LoVo (cell line): ENCODE measurements around the gene NAT16.
A peak's percentile ranks its signal among the peaks of the same experiment; 100 is the strongest.

Source experiments
- DNase-seq: peaks from one replicate; pipeline ENCODE4 v3.0.0-alpha.2; 2016; ENCODE audit warnings: low spot score

NAT16 gene

DNA sequence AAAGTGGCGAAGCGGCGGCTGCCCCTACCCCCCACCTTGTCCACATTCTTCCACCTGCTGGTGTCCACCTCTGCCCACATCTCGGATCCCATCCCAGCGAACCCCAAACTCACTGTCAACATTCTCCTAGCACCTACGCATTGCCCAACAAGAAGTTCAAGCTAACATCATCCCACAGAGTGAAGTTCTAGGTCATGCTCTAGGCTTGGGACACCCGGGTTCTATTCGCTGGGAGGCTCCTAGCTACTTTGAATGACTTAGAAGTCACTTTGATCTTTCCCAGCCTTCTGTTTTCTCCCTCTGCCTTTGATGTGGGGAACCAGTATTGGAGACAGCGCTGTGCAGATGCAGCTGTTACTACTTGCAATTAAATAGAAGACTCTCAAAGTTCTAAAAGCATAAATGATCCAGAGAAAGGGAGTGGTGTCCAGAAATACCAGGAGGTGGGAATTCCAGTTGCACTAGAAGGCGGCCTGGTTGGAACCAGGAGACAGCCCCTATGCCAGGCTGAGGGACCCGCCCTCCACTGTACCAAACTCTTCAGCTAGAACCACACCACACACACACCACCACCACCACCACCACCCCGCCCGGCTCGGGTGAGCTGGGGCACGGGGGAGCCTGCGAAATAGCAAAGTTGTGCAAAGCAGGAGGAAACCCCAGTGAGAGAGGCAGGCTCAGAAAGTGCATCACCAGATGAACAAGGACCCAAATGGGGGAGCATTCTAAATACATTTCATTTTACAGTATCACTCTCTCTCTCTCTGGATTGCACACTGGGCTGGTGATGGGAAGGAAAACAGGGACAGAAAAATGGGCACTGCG is 9.3 kb downstream of the NAT16 start:
- no peak for DNase-seq

DNA sequence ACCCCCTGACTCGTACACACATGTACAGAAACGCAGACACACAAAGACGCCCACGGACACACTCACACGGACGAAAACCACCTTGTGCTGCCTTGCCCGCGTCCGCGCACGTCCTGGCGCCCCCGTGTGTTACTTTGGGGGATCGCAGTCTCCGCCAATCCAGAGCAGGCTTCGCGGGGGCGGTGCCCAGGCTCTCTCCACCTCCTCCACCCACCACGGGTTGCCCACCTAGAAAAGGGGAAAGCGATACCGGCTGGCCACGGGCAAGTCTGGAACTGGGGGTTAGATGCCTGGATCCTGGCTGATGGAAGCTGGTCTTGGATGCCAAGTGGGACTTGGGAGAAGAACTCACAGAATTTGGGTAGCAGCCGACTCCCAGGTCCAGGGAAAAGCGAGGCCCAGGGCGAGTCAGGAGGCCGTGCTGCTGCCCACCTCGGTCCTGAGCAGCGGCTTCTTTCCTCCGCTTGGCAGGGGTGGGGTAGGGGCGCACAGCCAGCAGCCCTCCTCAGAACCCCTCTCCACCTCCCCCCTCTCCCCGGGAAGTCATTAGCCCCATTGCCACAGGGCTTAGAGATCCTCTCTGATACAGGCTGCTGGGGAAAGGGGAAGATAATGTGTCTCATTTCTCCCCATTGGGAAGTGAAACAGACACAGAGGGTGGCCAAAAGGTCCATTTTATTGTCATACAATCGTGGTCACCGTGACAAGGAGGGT is 10.1 kb downstream of the NAT16 start:
- peak; percentile 75 for DNase-seq

DNA sequence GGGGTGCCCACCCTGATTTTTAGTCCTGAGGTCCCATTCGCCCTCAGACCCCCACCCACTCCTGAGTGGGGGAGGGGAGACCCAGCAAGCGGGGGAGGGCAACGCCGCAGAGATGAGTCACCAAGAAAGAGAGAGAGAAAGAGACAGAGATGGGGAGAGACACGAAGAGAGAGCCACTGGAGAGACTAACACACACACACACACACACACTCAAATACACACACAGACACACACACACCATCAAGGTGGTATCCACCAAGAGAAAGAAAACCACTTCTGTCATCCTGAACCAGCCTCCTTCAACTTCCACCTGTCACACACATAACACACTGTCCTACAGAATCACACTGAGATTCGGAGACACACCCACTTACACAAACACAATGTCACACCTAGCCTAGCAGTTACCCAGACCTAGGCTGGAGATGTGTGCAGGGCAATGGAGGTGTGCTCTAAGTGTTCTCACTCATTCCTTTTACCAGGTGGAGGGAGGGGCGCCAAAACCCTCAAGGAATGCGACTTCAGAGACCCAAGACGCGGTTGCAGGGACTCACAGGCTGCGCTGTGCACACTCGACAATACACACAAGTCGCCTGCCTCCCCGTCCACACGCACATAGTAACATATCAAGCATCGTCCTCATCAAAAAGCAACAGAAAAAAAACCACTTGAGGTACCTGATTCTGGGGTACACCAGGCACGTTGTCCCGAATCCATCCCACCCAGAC is 10.8 kb downstream of the NAT16 start:
- no peak for DNase-seq

DNA sequence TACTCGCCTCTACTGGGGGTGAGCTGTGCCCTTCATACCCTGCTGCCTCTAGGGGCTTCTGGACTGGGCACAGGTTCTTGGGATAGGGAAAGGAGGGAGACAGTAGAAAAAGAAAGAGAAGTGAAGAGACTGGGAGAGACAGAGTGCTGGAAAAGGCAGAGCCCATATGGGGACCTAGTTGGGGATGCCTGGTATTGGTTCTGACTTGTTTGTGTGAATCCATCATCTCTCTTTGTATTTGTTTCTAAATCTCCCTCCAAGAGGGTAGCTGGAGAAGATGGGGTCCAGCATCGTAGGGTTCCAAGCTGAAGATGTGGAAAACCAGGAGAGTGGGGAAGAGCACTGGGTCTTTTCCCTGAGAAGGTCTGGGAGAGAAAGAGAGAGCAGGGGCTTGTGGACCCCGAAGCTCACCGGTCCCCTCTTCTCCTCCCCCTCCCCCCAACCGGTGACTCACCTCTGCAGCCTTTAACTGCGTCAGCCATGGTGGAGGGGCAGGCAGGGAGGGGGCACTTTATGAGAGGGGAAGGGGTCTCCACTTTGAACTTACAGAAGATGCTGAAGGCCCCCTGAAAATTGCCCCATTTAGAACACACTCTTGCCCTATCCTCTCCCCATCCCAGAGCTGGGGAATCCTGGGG is 11.6 kb downstream of the NAT16 start:
- no peak for DNase-seq

DNA sequence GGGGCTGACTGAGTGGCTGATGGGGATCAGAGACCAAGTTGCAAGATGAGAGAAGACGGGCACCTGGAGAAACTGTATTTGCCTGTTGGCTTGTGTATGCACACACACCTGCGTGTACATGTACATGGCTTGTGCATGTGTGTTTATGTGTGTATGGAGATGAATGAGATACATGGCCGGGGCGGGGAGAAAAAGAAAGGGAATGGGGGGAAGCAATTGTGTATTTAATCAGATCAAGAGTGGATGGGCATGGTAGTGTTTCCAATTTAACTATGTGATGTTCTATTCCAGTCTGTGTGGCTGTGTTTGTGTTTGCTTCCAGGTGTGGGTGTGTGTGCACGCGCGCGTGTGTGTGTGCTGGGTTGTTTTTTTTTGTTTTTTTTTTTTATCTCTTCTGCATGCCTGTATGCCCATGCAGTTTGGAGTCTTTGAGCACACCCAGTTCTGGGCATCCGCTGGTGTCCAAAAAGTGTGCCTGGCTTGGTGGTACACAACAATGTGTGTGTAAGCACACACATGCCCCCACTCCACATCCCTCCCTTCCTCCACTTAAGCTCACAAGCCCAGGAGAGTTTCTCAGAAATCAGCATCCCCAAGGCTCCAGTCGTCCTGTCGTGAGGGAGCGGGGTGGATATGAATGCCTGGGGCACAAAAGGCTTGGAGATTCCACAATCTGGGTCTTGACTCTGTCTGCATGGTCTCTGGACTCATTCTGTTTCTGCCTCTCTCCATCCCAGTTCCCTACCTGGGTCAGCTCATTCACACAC is 12.3 kb downstream of the NAT16 start:
- no peak for DNase-seq

DNA sequence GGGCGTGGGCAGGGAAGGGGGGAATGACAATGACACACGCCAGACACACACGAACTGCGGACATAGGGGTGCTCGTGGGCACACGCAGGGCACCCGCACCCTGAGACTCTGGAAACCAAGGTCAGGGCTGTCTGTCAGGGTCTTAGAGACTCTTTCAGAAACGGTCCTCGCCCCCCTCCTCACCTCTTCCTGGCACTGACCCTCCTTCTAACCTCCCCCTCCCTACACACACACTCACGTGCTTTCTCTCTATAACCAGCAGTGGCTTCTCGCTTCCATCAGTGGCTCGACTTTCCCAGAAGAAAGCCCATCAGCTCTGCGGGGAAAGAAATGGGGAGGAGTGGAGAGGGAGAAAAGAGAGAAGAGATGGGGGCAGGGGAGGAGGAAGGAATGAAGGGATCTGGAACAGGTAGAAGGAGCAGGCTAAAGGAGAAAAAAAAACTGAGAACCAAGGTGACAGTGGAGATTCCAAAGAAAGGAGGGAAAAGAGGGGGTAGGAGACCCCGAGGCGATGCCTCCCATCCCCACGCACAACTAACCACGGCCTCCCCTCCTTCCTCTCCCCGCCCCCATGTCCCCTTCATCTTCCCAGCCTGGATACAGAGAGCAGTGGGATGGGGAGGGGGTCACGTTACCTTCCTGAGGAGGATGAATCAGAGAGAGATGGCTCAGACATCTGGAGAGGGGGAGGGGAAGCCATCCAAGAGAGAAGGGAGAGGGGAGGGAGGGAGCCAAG is 13.0 kb downstream of the NAT16 start:
- no peak for DNase-seq

DNA sequence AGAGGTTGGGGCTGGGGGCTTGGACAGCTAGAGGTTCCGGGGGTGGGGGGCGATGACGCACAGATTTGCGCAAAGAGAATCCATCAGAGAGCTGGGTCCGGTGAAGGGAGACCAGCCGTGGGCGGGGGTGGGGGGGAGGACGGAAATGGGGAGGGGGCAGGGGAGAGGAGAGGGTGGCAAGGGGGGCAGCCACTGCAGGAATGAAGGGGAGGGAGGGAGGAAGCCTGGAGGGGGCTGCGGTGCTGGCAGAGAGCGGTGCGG is 13.5 kb downstream of the NAT16 start:
- no peak for DNase-seq

DNA sequence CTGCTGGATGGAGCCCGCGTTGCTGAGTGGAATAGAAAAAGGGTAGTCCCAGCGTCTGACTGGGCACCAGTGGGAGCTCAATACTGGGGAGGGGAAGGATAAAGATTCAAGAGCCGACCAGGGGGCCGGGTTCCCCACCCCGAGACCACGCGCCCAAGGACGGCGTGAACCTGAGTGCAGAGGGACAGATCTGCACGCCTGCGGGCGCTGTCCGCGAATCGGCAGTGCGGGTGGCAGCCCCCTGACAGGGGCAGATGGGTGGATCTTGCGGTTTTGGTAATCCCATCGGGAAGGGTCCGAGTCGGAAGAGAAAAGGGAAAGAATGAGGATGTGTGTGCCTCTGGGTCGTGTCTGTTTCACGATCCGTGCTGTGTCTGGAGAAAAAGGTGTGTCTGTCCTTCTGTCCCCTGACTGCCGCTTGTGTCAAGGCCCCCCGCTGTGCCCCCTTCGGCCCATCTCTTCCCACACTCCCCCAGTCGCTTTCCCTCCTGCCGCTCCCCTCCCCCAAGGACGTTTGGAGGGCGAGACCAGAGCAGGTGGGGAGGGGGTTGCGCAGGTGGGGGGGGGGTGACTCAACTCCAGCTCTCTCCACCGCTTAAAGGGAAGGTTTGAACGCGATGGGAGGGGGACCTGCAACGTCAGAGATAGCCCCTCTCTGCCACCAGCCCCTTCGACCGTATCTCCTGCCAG is 14.0 kb downstream of the NAT16 start:
- DNase-seq: no peak

DNA sequence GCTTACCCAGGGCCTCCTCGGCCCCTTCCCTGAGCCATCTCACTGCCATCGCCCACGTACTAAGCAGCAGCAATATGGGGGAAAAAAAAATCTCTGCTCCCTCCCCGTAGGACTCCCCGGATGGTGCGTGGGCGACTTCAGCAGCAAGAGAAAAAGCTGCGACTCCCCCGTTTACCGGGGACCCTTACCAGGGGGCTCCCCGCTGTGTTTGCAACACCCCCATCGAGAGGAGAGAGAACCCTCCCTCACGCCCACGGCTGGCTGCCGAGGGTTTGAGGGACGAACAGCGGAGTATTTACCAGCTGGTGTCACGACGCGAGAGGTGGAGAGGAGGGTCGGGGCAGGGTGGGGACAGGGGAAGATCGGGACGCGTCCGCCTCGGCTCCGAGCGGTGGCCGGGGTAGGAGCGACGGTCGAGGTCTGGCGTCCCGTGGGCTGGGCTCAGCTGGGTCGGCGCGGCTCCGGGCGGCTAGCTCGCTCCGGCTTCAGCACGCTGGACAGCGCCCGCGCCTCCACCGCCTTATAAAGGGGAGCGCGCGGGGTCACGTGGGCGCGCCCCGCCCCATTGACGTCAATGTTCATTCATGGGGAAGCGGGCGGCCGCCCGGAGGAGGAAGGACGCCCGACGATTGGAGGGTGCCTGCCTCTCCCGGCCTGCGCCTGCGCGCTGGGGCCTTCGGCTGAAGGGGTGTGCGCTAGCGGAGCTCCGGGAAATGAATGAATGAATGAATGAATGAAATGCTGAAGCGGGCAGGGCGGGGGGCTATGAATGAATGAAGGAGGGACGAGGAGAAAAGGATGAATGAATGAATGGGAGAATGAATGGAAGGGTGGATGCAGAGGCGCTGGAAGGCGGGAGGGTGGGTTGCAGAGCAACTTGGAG is 14.8 kb downstream of the NAT16 start, which contains the start of gene VGF:
TSS of gene VGF (minus strand) at position 495 of the 883 bp plus-strand sequence. CDS start 726 bp downstream, outside the sequence.
- DNase-seq: peak; percentile 98

DNA sequence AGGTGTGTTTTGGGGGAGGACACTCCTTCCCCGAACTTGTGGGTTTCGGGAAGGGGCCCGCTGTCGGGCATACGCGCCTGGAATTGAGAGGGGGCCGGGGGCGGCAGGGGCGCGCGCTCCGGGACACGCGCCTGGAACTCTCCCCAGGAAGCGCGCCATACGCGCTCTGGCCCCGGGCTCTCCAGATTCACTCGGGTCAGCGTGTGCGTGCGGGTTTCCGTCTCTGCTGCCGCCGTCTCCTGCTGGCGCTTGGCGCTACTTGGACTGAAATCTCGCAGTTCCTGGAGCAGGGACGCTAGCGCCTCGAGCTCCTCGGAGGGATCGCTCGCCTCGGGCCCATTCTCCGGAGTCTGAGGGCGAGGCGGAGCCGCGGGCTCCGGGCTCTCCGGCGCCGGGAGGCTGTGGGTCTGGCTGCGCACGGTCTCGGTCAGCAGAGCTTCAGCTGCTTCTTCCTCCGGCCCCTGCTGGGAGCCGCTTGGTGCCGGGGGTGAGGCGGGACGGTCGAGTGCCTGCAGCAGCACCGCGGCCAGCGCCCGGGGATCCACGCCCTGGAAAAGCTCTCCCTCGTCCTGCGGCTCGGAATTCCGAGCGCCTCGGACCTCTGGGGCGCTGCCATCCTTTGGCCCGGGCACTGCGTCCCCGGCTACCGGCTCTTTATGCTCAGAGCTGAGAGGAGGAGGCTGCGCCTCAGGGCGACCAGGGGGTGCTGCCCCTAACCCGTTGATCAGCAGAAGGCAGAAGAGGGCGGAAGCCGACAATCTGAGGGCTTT is 15.8 kb downstream of the NAT16 start:
- peak; percentile 57 for DNase-seq

DNA sequence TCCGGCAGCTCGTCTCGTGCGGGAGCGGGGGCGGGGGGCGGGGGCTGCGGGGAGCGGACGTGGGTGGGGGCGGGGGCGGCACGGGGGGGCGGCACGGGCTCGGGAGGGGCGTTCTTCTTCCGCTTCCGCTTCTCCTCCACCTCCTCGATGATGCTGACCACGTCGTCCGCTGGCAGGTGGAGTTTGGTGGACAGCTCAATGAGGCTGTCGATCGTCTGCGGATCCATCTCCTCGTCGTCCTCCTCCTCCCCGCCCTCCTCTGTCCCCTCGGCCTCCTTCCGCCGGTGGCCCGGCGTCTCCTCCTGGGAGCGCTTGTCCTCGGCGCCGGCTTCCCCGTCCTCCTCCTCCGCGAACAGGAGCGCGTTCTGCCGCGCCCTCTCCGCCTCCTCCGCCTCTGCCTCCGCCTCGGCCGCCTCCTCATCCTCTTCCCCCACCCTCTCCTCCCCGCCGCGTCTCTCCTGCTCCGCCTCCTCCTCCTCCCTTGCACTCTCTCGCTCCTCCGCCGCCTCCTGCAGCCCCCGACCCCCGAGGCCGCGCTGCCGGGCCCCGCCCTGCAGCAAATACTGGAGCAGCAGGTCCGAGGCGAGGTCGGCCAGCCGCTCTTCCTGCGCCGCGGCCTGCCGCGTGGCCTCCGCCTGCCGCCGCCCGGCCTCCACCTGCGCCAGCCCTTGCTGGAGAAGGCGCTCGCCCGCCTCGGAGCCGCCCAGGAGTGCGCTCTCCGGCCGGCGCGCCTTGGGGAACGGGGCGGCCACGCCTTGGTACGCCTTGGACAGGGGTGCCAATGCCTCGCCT is 16.6 kb downstream of the NAT16 start:
- peak; percentile 71 for DNase-seq

DNA sequence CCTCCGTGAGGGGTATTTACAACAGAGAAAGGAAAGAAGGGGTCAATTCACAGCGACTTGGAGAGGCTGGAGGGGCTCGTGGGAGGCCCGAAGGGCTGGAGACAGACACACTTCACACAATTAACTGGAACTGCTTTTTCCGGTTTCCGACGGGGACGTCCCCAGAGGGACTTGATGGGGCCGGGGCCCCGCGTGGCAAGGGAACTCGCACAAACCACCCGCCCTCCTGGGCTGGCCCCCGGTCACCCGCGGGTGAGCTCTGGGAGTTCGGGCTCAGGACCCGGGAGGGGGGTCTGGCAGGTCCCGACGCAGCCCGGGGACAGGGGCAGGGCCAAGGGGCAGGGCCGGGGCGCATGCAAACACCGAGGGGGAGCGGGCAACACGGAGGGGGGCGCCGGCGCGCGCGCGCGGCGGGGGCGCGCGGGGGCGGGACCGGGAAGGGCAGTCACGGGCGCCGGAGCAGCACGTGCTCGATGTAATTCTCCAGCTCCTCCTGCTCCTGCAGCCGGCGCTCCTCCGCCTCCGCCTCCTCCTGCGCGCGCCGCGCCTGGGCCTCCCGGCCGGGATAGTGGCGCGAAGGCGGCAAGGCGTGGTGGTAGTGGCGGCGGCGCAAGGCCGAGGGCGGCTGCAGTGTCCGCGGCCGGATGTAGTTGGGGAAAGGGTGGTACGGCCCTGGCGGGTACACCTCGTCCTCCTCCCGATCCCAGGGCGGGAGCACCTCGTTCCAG is 17.4 kb downstream of the NAT16 start:
- peak; percentile 71 for DNase-seq

DNA sequence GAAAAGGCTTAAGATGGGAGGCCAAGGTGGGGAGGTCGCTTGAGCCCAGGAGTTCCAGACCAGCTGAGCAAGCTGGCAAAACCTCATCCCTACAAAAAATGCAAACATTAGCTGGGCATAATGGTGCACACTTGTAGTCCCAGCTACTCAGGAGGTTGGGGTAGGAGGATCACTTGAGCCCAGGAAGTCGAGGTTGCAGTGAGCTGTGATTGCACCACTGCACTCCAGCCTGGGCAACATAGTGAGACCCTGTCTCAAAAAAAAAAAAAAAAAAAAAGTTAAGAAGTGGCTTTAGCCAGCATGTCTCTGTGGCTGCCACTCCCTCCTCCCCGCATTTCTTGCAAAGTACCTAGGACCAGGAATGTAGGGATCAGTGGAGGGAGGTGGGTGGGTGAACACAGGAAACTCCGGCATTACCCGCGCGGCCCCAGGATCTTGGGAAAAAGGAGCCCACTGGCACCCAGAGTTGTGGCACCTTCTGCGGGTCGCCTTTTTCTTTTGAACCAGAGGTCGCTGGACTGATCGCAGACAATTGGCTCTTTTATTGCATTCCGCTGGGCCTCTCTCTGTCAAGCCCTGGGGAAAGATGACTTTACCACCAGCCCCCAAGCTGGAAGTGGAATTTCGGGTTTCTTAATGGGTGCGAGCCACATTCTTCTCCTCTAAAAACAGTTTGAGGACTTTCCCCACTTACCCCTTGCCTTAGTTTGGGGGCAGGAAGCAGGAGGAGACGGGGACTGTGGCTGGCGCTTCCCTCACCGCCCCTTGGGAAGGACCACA is 18.2 kb downstream of the NAT16 start:
- DNase-seq: no peak

DNA sequence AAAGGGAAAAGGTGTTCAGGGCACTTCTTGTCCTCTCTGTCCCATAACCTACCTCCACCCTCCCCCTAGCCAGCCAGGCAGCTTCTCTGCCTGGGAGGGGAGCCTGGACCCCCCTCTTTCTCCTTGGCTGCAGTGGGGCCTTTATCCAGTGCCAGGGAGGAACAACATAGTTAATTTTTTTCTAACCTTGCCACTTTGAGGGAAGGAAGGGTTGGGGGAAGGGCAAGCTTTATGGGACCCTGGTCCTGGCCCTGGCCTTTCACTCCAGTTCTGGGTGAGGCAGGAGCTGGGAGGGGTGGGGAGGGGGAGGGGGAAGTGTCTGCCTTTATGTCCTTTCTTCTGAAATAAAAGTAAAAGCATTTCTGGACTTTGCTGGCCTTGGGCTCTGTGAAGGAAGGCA is 19.2 kb downstream of the NAT16 start:
- DNase-seq: no peak

DNA sequence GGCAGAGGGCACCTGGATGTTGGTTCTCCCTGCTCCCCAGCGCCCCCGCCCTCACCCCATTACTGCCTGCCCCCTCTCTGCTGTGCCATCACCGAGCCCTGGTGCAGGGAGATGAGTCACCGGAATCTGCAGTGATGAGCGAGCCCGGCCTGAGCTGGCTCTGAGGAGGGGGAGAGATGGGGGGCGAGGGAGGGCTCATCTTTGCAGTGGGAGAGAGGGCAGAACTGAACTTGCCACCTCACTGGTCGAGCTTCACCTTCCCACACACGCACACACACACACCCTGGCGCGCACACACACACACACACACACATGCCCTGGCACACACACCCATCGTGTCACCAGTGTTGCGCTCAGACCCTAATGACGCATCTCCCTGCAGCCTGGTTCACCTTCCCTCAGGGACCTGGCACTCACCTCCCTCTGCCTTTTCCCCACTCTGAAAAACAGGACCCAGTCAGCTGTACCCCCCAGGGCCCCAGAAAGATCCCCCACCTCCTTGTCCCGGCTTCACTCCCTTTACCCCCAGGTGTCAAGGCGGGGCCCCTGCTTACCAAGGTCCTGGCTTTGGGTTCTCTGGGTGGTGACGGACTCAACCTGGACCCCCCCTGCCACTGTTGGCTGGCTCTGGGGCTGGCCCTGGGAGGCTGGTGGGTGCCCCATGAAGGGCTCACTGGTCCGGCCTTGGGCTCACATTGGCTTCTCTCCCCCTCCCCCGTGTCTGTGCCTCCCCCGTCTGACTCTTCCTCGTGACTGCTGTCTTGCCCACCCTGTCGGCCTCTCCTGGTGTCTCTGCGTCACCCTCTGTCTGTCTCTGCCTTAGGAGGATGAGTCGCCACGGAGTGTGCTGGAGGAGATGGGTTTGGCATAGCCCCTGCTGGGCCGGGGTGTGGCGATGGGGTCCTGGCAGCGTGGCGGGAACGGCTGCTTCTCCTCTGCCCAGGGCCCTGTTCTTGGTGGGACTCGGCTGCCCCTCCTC is 20.1 kb downstream of the NAT16 start:
- no peak for DNase-seq
